NB4 (cell line): Measurements from ENCODE around the gene TXN2.
"Not testable (repeated sequence)": the region's sequence is repeated elsewhere in the genome, so short reads cannot be mapped to it uniquely, and the experiment has no call there.

Experiments
- DNase-seq: peaks from one replicate; pipeline ENCODE4 v3.0.0; 2010; ENCODE audit warnings: low read depth
- H3K4me3 ChIP-seq: one replicate; pipeline ENCODE4 v1.5.1; 2011; ENCODE audit warnings: mild to moderate bottlenecking, low read depth, low read length, moderate library complexity
- MYC ChIP-seq: IDR thresholded peaks from 2 replicates; pipeline ENCODE4 v1.6.1; 2011; ENCODE audit warnings: low read depth, low read length
- POLR2A ChIP-seq: IDR thresholded peaks from 2 replicates; pipeline ENCODE4 v1.6.1; 2011; ENCODE audit warnings: mild to moderate bottlenecking; ENCODE audit not compliant: insufficient read length; ENCODE audit errors: extremely low read depth
- TF ChIP-seq, protein P1 (sequence below): IDR thresholded peaks from one replicate; pipeline ENCODE4 v1.5.1; 2012; ENCODE audit warnings: low read depth, low read length
- TF ChIP-seq, protein P2 (sequence below): IDR thresholded peaks from 2 replicates; pipeline ENCODE4 v1.6.1; 2011; ENCODE audit warnings: low read depth, low read length

The TXN2 gene

DNA sequence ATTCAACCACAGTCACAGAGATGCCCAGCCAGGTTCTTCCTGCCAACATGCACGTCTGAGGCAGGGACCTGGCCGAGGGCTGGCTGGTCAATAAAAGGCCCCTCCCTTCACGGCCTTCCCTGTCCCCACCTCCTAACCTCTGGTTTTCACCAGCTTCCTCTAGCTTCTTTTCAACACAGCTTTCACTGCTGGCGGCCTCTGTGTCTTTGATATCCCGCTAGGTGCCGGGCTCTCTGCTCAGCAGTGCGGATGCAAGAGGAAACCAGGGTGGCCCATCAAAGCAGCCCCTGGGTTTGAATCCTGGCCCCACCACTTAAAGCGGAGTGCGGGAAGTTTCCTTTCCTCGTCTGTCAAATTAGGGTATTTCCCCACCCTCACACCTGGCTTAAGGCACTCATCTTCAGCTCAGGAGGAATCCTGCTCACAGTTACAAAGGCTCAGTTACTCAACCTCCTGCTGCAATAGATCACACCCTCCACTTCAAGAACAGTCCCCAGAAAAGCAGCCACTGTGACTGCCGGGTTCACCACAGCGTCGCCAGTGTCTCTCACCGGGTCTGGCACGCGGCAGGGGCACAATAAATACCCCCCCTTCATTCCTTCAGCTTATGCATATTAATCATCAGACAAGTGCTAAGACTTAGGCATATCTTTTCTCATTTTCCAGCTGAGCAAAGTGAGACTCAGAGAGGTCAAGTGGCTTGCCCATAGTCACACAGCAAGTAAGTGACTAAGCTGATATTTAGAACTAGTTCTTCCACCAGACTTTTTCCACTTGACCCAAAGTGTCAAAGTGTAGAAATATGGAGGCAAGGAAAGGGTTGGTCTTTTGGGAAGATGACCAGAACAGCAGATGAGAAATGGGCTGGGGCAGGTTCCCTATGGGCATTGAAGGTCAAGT, 45.7 kb downstream of the TXN2 start:
- no peak overlapping the region for H3K4me3 ChIP-seq
- no peak for DNase-seq
- TF ChIP-seq, protein P1, sequence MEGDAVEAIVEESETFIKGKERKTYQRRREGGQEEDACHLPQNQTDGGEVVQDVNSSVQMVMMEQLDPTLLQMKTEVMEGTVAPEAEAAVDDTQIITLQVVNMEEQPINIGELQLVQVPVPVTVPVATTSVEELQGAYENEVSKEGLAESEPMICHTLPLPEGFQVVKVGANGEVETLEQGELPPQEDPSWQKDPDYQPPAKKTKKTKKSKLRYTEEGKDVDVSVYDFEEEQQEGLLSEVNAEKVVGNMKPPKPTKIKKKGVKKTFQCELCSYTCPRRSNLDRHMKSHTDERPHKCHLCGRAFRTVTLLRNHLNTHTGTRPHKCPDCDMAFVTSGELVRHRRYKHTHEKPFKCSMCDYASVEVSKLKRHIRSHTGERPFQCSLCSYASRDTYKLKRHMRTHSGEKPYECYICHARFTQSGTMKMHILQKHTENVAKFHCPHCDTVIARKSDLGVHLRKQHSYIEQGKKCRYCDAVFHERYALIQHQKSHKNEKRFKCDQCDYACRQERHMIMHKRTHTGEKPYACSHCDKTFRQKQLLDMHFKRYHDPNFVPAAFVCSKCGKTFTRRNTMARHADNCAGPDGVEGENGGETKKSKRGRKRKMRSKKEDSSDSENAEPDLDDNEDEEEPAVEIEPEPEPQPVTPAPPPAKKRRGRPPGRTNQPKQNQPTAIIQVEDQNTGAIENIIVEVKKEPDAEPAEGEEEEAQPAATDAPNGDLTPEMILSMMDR, result no peak

DNA sequence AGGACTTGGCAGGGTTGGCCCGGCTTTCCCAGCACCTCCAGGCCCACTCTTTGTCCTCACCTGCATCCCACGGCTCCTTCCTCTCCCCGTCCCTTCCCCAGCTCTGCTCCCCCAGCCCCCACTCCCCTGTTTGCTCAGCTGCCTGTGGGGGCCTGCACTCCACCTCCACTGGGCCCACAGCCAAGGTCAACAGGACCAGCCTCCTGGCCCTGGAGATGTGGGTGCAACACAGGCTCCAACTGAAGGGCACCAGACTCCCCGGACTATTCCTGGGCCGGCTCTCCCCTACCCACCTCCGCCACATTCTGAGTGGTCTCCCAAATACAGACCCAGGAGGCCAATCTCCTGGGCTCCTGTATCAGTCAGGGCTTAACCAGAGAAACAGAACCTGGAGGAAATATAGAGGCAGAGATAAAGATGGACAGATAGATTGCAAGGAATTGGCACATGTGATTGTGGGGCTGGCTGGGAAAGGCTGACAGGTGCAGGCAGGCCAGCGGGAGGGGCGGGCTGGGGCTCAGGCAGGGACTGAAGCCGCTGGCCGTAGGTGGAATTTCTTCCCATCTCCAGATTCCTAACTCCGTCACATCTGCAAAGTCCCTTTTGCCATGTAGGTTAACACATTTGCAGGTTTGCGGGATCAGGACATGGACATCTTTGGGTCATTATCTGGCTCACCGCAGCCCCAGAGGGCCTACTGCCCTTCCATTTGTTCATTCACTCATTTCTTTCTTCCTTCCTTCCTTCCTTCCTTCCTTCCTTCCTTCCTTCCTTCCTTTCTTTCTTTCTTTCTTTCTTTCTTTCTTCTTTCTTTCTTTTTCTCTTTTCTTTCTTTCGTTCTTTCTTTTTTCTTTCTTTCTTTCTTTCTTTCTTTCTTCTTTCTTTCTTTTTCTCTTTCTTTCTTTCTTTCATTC, 47.9 kb downstream of the TXN2 start:
- no peak overlapping the region for H3K4me3 ChIP-seq
- TF ChIP-seq POLR2A (no peak), MYC (no peak)
- TF ChIP-seq, protein P2, sequence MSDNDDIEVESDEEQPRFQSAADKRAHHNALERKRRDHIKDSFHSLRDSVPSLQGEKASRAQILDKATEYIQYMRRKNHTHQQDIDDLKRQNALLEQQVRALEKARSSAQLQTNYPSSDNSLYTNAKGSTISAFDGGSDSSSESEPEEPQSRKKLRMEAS, result no peak
- TF ChIP-seq, protein P1, result no peak
- DNase-seq, result no peak

DNA sequence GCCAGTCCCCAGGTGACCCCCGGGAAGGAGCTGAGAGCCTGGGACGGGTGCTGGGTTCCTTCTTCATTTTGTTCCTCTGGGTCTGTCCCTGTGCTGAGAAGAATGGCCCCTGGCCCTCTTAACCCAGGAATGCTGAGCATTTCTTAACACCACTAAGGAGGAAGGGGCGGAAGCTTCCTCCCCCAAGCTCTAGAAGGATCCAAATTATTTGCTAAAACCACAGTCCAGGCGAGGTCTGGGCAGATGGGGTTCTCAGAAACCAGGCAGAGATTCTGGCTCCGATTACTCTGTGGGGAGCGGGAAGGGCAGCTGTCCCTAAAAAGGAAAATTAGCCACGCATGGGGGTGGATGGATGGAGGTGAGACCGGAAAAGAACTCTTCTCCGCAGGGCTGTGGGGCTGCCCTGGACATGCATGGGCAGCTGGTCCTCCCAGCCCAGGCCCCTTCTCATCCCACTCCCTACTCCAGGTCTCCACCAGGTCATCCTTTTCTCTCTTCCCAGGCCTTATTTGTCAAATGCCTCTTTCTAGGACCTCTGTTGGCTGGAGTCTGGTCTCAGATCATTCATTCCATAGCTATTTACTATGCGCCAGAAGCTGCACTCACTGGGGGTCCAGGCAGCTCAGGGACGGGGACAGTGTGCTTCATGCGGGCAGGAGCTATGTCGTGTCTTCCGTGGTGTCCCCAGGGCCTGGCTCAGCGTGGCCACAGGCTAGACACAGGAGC, 48.7 kb downstream of the TXN2 start:
- H3K4me3 ChIP-seq, result no peak overlapping the region
- no peak for TF ChIP-seq MYC
- DNase-seq, result no peak

DNA sequence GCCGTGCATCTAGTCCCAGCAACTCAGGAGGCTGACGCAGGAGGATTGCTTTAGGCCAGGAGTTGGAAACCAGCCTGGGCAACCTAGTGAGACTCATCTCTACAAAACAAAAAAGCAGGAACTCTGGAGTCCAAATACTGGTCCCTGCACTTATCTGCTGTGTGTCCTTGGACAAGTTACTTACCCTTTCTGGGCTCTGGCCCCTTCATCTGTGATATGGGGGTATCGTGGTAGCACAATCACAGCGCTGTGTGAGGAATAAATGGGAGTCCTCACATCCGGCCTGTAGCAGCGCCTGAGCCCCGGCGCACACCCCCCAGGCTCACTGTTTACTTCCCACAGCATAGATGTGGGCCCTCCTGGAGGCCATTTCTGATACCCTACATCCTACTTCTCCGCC, 49.5 kb downstream of the TXN2 start:
- DNase-seq, result no peak
- H3K4me3 ChIP-seq, result no peak overlapping the region

DNA sequence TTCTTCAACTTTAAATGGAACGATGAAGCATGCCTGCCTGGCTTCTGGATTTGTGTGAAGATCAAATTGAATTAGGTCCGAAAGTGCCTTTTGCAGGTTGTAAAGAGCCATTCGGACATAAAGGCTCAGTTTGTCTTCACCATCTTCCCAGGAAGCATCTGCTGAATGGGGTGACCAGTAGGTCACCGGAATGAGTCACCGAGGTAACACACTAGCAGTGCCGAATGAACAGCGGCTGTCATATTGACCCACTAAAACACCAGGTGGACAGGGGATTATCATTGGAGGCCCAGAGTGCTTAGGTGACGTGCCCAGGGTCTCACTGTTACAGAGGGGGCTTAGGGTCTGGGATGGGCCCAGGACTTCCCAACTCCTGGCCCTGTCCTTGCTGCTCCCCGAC, 50.6 kb downstream of the TXN2 start:
- TF ChIP-seq, protein P2, result no peak
- TF ChIP-seq, protein P1, result no peak
- TF ChIP-seq MYC (no peak), POLR2A (no peak)
- DNase-seq, result no peak
- H3K4me3 ChIP-seq, result no peak overlapping the region

More for the DNA sequence above, 49.5 kb downstream of the TXN2 start:
- TF ChIP-seq POLR2A, result no peak
- TF ChIP-seq, protein P1, result no peak
- TF ChIP-seq, protein P2, result no peak
- no peak for TF ChIP-seq MYC

DNA sequence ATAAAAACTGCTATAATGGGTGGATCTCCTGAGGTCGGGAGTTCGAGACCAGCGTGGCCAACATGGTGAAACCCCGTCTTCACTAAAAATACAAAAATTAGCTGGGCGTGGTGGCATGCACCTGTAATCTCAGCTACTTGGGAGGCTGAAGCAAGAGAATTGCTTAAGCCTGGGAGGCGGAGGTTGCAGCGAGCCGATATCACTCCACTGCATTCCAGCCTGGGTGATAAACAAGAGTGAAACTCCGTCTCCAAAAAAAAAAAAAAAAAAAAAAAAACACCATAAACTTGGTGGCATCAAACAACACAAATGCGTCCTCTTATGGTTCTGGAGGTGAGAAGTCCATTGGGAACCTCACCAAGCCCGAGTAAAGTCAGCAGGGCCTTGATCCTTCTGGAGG, 53.5 kb downstream of the TXN2 start:
- not testable (repeated sequence) for H3K4me3 ChIP-seq, DNase-seq
